ENCODE results near the gene MAGI2. TPM values are rescaled to one million over a fixed set of nuclear protein-coding genes. Genes with fewer than 3 reads are reported as not detected.

The MAGI2 gene
- polyA plus RNA-seq, 3 donors: 0.03 to 0.11 TPM; not detected in 1

- no peak overlapping the region for H3K4me3 ChIP-seq (replicated peaks in 1 of 3; ENCODE audit: low read depth in 2 of 3, low read length in 3 of 3)
- H3K4me1 ChIP-seq (ENCODE audit: control insufficient read depth in 1 of 2, insufficient read depth in 2 of 2, low read length in 2 of 2): no peaks in the 10 kb centered on the region
- no CpG with 5 or more reads among the region's 1 CpG for WGBS (ENCODE audit: insufficient coverage)
- no peak overlapping the region for H3K27ac ChIP-seq (ENCODE audit: low read depth in 1 of 2, low read length in 2 of 2)
- no peaks in the 10 kb centered on the region for H3K9me3 ChIP-seq (replicated peaks in 1 of 2; ENCODE audit: control insufficient read depth in 1 of 2, insufficient read depth in 1 of 2, low read length in 2 of 2)
- peaks cover 0 to 2% (median 0%) of the 10 kb centered on the region in 3 donors for H3K27me3 Mint-ChIP-seq (ENCODE audit: low read depth in 3 of 3)
- H4K20me1 ChIP-seq (ENCODE audit: insufficient read depth, low read length): no peaks in the 10 kb centered on the region
- H3K36me3 ChIP-seq (replicated peaks in 1 of 2; ENCODE audit: control insufficient read depth in 1 of 2, insufficient read depth in 2 of 2, low read length in 2 of 2): no peaks in the 10 kb centered on the region
- no peaks in the 10 kb centered on the region for H3K36me3 Mint-ChIP-seq
- no peaks in the 10 kb centered on the region for H3K79me2 ChIP-seq (ENCODE audit: insufficient read depth, low read length)
- no peak overlapping the region for H3K4me3 Mint-ChIP-seq
- intact Hi-C loops (cut with micrococcal nuclease): no loop called here
- H3K27ac Mint-ChIP-seq: no peak overlapping the region
- TF ChIP-seq CTCF (IDR thresholded peaks at IDR 0.05): no peak
- no peak overlapping the region for H2AFZ ChIP-seq (ENCODE audit: insufficient read depth, low read depth, low read length, poor library complexity, severe bottlenecking)
- H3K27me3 ChIP-seq (ENCODE audit: control insufficient read depth in 2 of 2, insufficient read depth in 2 of 2, low read length in 2 of 2): no peaks in the 10 kb centered on the region
- no peak for DNase-seq
- no peak overlapping the region for H3K9ac ChIP-seq (ENCODE audit: insufficient read depth, low read length, poor library complexity, severe bottlenecking)
- H3K4me1 Mint-ChIP-seq: no peaks in the 10 kb centered on the region
- H3K9me3 Mint-ChIP-seq: peaks cover 0 to 4% (median 2%) of the 10 kb centered on the region in 7 donors
- H3K4me2 ChIP-seq (replicated peaks; ENCODE audit: extremely low read depth, low read length, poor library complexity, severe bottlenecking): no peak overlapping the region
These were observed 22.0 kb upstream of the MAGI2 start for GRCh38 chr7:79475455-79475854.

GRCh38 chr7:79471699-79472098 lies 18.2 kb upstream of the MAGI2 start:
- Mint-ChIP-seq H3K4me3 (no peak overlapping the region), H3K9me3 (peaks cover 0 to 2% (median 0%) of the 10 kb centered on the region in 7 donors), H3K27ac (no peak overlapping the region), H3K27me3 (ENCODE audit: low read depth in 3 of 3) (no peaks in the 10 kb centered on the region), H3K4me1 (no peaks in the 10 kb centered on the region), H3K36me3 (no peaks in the 10 kb centered on the region)
- no peaks in the 10 kb centered on the region for H3K9me3 ChIP-seq (replicated peaks in 1 of 2; ENCODE audit: control insufficient read depth in 1 of 2, insufficient read depth in 1 of 2, low read length in 2 of 2)
- no peaks in the 10 kb centered on the region for H3K79me2 ChIP-seq (ENCODE audit: insufficient read depth, low read length)
- no peak overlapping the region for H3K9ac ChIP-seq (ENCODE audit: insufficient read depth, low read length, poor library complexity, severe bottlenecking)
- DNase-seq: no peak
- H3K4me3 ChIP-seq (replicated peaks in 1 of 3; ENCODE audit: low read depth in 2 of 3, low read length in 3 of 3): no peak overlapping the region
- H4K20me1 ChIP-seq (ENCODE audit: insufficient read depth, low read length): no peaks in the 10 kb centered on the region
- no peaks in the 10 kb centered on the region for H3K4me1 ChIP-seq (ENCODE audit: control insufficient read depth in 1 of 2, insufficient read depth in 2 of 2, low read length in 2 of 2)
- intact Hi-C loops (cut with micrococcal nuclease): no loop called here
- H2AFZ ChIP-seq (ENCODE audit: insufficient read depth, low read depth, low read length, poor library complexity, severe bottlenecking): no peak overlapping the region
- H3K27ac ChIP-seq (ENCODE audit: low read depth in 1 of 2, low read length in 2 of 2): no peak overlapping the region
- TF ChIP-seq CTCF (IDR thresholded peaks at IDR 0.05): no peak
- H3K27me3 ChIP-seq (ENCODE audit: control insufficient read depth in 2 of 2, insufficient read depth in 2 of 2, low read length in 2 of 2): no peaks in the 10 kb centered on the region
- no CpG with 5 or more reads among the region's 1 CpG for WGBS (ENCODE audit: insufficient coverage)
- no peaks in the 10 kb centered on the region for H3K36me3 ChIP-seq (replicated peaks in 1 of 2; ENCODE audit: control insufficient read depth in 1 of 2, insufficient read depth in 2 of 2, low read length in 2 of 2)
- no peak overlapping the region for H3K4me2 ChIP-seq (replicated peaks; ENCODE audit: extremely low read depth, low read length, poor library complexity, severe bottlenecking)

Data from CD14-positive monocyte (primary cell).